Vagina (tissue), 2 donors: ENCODE data around the gene SAP30BP.

Experiments
- CTCF ChIP-seq, 3 experiments: fragments of 450-650 bp in 2 of 3; fragments of 200-600 bp in 1 of 3; sonication (generic) in 1 of 3; IDR thresholded peaks; one replicate each; pipeline ENCODE4 v1.5.1; 2017 to 2019; ENCODE audit warnings: antibody characterized with exemption in 3 of 3, mild to moderate bottlenecking in 2 of 3, moderate library complexity in 2 of 3
- POLR2A ChIP-seq, 2 donors: fragments of 450-650 bp; IDR thresholded peaks; one replicate each; pipeline ENCODE4 v1.6.1; 2017; ENCODE audit warnings: antibody characterized with exemption in 2 of 2, mild to moderate bottlenecking in 2 of 2, moderate library complexity in 2 of 2

GRCh38 chr17:75706042-75706728 lies 39.0 kb downstream of the SAP30BP start:
- TF ChIP-seq CTCF (IDR thresholded peaks at IDR 0.05) (no peak), POLR2A (IDR thresholded peaks at IDR 0.05) (no peak)
